HG02763 (cell line): ENCODE data around the gene MTG1.
"Not testable (repeated sequence)": the region's sequence is repeated elsewhere in the genome, so short reads cannot be mapped to it uniquely, and the experiment has no call there.

Experiments used
- ATAC-seq: cut with Tn5 transposase; IDR thresholded peaks from one replicate; pipeline ENCODE4 v1.9.1; 2021; ENCODE audit warnings: mild to moderate bottlenecking, moderate library complexity; ENCODE audit not compliant: unreplicated experiment

The MTG1 gene

DNA sequence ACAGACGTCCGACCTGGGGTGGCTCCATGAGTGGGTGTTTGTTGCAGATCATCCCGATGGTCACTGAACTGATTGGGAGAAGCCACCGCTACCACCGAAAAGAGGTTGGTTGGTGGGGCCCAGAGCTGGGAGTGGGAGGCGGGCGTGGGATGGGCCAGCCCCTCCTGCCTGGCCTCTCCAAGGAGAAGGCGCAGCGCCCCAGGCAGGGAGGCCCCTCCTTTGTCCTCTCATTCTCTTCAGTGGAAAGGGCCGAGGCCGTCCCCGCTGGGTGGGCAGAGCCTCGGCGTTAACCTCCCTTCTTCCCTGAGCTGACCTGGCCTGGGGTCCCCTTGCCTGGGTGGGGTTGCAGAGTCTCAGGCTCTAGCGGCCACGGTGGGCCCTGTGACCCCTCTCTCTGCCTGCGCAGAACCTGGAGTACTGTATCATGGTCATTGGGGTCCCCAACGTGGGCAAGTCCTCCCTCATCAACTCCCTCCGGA is 5.2 kb downstream of the MTG1 start:
- no peak for ATAC-seq

DNA sequence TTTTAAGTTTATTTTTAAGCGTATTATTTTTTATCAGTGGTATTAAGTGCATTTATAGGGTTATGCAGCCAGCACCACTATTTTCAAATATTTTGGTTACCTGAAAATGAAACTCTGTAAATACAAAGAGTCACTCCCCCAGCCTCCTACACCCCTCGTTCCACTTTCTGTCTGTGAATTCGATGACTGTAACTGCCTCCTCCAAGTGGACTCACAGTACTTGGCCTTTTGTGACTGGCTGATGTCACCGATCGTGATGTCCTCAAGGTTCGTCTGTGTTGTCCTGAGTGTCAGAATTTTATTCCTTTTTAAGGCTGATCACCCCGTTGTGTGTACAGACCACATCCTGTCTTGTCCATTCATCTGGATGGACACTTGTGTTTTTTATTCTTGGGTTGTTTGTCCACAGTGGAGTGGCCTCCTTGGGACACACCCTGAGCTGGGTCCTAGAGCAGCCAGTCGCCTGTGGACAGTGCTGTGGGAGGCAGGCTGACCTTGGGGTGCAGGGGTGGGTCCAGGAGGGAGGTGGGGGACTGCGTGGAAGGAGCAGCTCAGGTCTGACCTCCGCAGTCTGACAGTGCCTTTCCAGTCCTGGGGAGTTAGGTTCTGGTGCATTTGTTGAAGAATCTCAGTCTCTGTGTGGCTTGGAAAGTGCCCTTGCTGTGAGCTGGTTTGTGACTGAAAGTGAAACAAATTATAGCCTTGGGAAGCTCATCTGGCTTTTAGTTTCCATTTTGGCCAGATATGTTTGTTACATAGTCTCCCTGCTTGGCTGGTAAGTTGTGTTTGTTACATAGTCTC is 6.9 kb downstream of the MTG1 start:
- peak; percentile 68 for ATAC-seq

DNA sequence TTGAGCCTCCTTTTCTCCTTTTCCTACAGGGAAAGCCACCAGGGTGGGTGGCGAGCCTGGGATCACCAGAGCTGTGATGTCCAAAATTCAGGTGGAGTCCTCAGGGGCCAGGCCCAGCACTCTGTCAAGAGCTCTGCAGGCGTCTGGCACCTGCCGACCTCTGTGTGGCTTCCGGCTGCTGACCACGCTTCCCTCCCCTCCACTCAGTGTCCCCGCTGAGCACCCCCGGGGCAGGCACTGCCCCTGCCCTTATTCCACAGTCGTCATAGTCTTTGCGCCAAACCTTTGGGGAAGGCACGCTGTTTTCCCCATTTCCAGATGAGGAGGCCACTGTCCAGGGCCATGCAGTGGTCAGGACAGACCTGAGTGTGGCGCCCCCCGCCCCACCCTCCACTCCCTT is 7.5 kb downstream of the MTG1 start:
- ATAC-seq: peak; percentile 15

DNA sequence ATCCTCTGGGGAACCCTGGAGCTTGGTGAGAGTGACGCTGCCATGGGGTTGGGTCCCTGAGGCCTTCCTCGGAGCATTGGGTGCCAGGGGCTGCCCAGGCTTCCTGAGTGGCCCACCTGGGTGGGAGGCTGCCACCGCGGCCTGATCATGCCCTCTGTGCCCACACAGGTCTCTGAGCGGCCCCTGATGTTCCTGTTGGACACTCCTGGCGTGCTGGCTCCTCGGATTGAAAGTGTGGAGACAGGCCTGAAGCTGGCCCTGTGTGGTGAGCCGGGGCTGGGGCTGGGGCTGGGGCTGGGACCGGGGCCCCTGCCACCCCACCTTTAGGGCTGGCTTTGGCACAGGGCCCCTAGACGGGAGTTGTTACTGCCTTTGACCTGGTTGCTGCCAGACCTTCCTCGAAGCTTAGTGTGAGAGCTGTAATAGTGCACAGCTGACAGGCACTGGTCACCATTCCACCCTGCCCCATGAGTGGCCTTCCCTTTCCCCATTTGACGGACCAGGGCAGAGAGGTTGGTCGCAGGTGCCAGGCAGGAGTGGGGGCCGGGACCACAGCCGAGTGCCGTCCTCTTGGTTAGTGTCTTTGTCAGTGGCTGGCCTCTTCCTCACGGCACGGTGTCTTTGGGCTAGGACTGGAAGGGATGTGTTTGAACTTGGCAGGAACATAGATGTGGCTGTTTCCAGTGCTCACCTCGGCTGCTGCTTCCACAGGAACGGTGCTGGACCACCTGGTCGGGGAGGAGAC is 8.2 kb downstream of the MTG1 start:
- ATAC-seq: no peak

DNA sequence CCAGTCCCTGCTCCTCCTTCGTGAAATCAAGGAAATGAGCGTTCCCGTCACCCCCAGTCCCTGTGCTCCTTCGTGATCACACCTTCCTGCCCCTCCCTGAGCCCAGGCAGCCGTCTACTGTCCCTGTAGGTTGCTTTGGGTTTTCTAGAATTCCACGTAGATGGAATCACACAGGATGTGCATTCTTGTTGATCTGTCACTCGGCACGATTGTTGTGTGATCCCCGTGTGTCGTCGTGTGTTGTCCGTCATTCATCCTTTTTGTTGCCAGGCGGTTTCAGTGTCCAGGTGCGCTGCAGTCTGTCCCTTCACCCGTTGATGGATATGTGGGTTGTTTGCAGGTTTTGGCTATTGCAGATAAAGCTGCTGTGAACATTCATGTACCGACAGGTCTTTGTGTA is 9.4 kb downstream of the MTG1 start:
- no peak for ATAC-seq

DNA sequence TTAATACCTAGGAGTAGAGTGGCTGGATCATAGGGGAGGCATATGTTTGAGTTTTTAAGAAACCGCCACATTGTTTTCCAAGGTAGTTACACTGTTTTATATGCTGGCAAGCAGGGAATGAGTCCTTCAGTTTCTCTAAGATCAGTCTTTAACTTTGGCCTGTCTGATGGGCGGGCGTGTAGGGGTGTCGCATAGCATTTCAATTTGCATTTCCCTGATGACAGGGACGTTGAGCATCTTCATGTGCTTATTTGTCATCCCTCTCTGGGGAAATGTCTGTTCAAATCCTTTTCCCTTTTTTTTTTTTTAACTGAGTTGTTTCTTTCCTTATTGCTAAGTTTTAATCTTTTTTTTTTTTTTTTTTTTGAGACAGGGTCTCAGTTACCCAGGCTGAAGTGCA is 9.8 kb downstream of the MTG1 start:
- ATAC-seq: no peak

DNA sequence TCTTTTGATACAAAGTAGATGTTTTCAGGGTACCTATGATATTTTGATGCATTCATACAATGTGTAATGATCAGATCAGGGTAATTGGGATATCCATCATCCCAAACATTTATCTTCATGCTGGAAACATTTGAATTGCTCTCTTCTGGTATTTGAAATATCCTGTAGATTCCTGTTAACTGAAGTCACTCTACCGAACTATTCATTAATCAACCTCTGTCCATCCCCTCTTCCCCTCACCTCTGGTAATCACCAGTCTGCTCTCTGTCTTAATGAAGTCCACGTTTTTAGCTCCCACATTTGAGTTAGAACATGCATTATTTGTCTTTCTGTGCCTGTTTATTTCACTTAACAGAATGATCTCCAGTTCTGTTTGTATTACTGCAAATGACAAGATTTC is 11.3 kb downstream of the MTG1 start:
- ATAC-seq: no peak

DNA sequence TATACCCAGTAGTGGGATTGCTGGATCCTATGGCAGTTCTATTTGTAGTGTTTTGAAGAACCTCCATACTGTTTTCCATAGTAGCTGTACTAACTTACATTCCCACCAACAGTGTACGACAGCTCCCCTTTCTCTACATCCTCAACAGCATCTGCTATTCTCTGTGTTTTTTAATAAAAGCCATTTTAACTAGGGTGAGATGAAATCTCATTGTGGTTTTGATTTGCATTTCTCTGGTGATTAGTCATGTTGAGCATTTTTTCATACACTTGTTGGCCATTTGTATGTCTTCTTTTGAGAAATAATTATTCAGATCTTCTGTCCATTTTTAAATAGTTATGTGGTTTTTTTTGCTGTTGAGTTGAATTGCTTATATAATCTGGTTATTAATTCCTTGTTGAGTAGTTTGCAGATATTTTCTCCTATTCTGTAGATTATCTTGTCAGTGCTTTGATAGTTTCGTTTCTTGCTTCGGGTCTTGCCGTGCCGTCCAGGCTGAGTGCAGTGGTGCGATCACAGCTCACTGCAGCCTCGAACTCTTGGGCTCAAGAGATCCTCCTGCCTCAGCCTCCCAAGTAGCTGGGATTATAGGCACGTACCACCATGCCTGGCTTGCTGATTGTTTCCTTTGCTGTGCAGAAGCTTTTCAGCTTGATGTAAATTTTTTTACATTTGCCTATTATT is 12.0 kb downstream of the MTG1 start:
- no peak for ATAC-seq

DNA sequence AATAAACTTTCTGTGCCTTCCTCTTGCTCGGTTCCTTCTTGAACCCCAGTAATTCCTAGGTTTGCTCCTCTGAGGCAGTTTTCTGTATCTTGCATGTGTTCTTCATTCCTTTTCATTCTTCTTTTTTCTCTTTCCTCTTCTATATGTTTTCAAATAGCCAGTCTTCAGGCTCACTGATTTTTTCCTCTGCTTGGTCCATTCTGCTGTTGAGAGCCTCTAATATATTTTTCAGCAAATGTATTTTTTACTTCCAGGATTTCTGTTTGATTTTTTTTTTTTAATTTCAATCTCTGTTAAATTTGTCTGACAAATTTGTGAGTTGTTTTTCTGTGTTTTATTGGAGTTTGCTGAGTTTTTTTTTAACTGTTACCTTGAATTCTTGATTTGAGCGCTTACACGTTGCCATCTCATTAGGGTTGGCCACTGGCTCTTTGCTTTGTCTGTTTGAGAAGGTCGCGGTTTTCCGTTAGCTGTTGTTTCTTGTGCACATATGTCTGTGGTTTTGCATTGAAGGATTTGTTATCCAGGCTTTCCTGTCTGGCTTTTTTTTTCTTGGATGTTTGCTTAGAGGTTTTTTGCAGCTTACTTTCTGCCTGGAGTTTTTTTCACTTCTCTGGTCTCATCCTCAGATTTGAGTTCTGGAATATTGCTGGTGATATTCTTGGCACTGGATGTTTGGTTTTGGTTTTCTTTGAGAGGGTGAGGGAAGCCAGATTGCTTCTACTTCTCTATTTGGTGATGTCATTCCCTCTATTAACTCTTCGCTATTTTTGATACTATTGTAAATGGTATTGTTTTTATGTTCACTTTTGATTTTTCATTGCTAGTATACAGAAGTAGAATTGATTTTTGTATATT is 17.8 kb downstream of the MTG1 start:
- ATAC-seq: no peak

DNA sequence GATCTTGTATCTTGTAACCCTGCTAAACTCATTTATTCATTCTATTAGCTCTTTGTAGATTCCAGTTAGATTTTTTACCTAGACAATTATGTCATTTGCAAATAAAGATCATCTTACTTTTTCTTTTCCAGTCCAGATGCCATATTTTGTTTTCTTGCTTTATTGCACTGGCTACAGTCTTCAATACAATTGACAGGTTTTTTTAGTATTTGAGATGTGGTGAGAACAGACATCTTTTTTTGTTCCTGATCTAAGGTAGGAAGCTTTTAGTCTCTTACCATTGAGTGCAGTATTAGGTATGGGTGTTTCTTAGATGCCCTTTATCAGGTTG is 18.4 kb downstream of the MTG1 start:
- ATAC-seq: no peak

DNA sequence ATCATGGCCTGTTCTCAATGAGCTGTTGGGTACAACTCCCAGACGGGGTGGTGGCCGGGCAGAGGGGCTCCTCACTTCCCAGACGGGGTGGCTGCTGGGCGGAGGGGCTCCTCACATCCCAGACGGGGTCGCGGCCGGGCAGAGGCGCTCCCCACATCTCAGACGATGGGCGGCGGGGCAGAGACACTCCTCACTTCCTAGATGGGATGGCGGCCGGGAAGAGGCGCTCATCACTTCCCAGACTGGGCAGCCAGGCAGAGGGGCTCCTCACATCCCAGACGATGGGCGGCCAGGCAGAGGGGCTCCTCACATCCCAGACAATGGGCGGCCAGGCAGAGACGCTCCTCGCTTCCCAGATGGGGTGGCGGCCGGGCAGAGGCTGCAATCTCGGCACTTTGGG is 20.4 kb downstream of the MTG1 start:
- ATAC-seq: not testable (repeated sequence)

DNA sequence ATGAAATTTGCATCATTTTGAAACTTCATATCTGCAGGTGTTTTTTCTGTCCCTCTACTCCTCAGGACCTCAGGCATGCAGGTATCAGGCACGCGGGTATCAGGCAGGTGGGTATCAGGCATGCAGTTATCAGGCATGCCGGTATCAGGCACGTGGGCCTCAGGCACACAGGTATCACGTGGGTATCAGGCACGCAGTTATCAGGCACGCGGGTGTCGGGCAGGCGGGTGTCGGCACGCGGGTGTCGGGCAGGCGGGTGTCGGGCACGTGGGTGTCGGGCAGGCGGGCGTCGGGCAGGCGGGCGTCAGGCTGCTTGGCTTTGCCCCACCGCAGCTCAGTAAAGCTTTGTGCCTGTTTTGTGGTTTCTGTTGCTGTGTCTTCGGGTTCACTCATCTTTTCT is 21.8 kb downstream of the MTG1 start:
- ATAC-seq: no peak

DNA sequence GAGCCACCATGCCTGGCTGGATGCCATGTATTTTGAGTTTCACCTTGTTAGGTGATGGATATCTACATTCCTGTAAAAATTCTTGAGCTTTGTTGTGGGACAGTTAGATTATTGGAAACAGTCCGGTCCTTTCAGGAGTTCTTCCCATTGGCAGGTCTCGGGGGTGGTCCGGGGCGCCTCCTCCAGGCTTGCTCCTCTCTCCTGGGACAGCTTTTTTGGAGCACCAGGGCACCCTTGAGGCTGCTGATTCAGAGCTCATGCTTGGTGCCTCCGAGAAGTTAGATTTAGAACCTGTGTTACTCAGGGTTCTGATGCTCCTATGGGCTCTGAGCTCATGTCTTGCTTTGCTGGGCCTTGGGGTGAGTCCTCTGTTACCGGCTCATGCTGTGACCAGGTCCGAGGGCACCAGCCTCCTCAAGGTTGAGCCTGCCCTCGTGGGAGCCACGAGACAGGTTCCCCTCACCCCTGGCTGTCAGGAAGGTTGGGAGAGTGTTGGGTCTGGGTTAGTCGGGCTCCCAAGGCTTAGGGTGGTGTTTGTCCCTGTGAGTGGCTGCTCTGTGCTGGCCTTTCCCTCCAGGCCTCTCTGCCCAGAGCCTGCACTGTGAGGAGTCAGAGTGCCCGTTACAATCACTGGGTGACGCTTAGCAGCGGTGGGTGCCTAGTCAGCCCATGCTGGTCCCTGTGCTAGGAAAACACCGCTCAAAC is 24.5 kb downstream of the MTG1 start:
- no peak for ATAC-seq

DNA sequence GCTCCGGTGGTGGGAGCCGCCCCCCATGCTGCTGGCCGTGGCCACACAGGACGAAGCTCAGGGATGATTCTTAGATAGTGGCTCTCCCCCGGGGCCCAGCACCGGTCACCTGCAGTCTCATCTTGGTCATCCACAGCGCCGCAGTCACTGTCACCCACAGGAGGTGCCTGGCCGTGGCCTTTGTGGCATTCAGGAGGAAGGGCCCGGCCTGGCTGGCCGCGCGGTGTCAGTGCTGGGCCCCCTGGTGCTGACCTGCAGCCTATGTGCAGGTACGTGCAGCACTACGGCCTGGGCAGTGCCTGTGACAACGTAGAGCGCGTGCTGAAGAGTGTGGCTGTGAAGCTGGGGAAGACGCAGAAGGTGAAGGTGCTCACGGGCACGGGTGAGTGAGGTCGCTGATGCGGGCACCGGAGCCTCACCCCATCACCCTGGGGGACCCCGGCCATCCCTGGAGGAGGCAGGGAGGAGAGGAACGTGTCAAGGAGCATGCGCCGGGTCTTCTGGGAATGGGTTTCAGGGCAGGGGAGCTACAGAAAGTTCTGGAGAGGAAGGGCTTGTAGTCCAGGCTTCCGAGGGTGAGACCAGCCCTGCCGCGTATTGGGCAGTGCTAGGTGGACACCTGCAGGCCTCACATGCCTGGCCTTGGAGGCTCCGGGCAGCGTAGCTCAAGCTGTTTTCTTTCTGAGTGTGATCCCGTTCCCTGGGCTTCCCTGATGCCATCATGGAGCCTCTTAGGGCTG is 25.4 kb downstream of the MTG1 start:
- no peak for ATAC-seq

DNA sequence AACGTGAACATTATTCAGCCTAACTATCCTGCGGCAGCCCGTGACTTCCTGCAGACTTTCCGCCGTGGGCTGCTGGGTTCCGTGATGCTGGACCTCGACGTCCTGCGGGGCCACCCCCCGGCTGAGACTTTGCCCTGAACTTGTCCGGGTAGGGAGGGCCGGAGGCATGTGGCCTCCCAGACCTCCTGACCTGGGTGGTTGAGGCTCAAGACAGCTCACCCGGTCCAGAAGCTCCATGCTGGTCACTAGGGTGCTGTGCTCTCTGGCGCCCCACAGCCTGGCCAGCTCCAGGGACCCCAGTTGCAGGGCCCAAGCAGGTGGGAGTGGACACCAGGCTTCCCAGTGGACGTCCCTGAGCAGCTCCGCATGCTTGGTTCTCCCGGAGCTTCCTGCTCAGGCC is 26.1 kb downstream of the MTG1 start:
- no peak for ATAC-seq

DNA sequence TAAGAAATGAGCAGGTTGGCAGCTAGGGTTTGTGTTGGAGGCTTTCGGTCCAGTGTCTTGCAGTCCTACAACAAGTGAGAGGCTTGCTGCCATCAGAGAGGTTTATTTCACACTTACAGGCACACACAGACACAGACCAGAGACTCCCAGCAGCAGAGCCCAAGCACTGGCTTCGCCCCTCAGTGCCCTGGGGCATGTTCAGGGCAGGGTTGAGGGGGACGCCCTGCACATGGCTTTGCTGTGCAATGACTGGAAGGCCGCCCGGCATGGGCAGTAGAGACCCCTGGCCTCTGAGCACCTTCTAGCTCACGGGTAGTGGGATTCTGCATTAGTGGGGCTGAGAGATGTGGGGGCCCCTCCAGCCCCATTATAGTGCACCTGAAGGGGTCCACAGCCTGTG is 26.6 kb downstream of the MTG1 start:
- ATAC-seq: no peak

DNA sequence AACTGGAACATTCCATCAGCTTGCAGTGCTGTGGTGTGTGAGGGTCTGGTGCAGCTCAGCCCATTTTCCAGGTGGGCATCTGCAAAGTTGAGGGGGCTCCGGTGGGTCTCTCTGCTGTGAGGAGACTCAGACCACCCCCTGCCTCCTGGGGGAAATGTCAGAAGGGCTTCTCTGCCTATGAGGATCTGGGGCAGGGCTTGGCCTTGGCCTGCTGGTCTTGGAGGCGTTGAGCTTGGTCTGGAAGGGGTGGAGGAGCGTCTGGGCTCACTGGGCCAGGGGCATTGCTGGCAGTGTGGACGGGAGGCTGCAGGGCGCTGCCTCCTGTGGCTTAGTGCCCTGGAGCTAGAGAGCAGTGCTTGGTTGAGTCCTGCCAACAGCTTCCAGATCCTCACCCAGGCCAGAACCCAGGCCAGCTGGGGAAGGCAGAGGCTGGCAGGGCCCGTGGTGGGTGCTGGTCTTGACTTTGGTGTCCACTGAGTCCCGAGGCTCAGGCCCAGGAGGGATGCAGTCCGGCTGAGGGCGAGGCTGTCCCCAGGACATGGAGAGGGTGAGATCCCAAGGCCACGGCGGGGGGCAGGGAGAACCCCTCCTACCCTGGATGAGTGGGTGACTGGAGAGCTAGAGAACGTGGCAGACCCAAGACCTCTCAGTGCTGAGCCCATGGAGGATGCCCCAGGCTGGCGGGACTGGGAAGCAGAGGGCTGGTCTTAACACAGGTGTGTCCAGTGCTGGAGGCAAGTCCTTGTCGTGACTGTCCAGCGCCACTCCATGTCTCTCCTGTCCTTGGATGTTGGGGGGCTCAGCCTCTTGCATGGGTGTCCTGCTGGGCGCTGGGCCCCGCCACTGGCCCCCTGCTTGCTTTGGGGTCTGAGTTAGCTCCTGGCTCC is 27.6 kb downstream of the MTG1 start:
- no peak for ATAC-seq

DNA sequence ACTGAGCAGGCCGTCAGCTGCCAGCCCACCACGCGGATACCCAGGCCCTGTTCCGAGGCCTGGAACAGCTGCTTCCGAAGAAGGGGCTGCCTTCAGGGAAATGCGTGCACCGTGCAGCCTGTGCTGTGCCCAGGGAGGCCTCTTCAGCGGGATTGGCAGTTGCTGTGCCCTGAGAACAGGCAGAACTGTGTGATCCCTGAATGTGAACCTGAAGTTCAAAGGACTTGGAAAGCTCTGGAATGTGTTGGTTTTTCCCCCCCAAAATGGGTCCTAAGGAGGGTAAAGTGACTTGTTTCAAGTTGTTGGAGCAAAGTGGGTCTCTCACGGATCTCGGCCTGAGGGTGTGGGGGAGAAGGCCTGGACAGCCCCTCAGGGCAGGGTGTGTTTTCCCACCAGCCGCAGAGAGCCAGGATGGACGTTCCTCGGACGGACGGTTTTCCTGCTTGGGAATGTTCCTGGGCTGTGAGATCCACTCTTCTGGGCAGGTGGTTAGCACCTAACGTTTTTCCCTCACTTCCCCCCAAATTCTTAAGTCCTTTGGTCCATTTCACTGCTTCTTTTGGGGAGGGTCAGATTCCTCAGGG is 28.4 kb downstream of the MTG1 start:
- ATAC-seq: no peak
